GM12801 (cell line): ENCODE results near the gene CEP85.

Source experiments
- TF ChIP-seq, protein P1 (sequence below): IDR thresholded peaks from one replicate; pipeline ENCODE4 v1.5.1; 2011; ENCODE audit warnings: control low read depth; ENCODE audit not compliant: insufficient read length; ENCODE audit errors: extremely low read depth

CEP85 gene

DNA sequence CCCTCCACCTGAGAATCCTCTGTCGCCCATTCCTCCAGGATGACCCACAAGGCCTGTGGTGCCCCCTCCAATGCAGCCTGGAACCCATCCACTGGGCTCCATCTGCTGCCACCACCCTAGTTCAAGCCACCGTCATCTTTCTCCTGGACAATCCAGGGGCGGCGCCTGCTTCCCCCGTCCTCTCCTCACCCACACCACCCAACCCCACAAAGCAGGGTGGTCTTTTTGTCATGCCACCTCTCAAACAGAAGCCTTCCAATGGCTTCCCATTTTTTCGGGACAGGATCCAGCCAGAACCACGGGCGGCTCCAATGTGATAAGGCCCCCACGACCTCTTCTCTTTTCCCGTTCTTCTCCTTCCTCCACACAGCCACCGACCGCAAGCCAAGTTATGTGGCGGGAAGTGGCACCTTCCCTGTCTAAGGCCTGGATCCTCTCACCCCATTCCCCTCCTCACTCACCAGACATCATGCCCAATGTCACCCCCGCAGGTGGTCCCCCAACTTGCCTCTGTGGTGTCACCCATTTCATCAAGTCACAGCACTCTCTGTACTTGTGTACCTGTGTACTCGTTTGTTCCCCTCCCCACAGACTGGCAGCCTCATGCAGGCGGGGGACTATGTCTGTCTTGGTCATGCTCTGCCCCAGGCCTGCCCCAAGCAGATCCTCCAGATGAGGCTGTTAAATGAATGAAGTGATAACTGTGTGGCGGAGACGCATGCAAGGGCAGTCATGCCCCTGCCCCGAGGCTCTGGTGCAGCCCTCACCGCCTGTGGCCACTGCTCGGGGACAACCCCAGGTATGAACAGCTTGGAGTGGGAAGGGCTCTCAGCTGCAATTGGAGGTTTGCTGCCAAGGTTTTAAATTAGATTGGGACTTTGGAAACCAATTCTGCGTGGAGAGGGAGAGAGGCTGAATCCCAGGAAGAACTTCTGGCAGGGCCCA is 61.5 kb downstream of the CEP85 start:
- TF ChIP-seq, protein P1, sequence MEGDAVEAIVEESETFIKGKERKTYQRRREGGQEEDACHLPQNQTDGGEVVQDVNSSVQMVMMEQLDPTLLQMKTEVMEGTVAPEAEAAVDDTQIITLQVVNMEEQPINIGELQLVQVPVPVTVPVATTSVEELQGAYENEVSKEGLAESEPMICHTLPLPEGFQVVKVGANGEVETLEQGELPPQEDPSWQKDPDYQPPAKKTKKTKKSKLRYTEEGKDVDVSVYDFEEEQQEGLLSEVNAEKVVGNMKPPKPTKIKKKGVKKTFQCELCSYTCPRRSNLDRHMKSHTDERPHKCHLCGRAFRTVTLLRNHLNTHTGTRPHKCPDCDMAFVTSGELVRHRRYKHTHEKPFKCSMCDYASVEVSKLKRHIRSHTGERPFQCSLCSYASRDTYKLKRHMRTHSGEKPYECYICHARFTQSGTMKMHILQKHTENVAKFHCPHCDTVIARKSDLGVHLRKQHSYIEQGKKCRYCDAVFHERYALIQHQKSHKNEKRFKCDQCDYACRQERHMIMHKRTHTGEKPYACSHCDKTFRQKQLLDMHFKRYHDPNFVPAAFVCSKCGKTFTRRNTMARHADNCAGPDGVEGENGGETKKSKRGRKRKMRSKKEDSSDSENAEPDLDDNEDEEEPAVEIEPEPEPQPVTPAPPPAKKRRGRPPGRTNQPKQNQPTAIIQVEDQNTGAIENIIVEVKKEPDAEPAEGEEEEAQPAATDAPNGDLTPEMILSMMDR: no peak

DNA sequence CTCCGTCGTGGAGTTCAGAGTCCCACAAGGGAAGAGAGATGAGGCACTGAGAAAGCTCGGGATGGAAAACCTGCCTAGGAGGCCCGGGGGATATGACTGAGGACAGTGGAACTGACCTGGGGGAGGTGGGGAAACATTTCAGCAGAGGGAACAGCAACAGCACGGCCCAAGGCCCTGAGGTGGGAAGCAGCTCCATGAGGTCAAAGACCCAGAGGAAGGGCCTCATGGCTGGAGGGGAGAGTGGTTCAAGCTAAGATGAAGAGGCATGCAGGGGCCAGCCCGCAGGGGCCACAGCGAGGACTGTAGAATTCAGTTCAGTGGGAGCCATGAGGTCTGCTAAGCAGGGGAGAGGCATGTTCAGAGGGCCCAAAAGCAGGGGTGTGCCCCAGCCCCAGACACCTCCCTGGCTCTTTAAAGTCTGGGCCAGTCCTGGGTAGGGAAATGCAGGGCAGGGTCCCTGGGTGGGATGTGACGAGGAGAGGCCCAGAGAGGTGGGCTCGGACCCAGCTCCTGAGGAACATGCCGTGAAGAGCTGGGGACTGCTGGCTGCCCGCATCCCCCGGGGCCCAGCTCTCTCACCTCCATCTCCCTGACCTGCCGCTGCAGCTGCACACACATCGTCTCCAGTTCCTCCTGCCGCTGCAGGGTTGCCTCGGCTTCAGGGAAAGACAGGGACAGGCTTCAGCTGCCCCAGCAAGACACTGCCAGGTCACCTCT is 62.5 kb downstream of the CEP85 start:
- TF ChIP-seq, protein P1: no peak

DNA sequence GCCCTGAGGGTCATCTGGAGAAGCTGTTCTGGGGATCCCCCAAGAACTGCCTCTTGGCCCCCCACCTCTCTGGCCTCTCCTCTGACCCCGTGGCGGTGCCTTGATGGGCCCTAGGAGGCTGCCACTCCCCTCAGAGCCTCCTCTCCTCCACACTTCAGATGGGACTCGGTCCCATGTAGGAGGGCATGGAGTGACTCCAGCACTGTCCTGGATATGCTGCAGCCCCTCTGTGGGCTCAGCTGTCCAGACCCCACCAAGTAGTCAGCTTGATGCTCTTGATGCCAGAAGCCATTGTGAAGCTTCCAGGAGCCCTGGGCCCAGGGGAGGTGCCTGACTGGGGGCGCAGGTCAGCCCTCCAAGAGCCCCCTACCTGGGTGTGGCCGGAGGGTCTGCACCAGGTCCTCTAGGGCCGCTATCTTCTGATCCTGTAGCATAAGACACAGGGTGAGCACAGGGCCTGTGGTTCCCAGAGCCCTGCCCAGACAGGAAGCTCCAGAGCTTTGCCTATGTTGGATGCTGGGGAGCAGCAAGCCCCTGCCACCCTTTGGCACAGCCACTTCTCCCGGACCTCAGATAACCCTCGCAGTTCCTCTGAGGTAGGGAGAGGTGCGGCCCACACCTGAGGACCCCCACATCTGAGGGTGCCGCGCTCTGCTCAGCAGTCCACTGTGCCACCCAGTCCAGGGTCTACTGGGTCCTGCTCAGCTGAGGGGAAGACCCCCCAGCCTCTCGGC is 63.2 kb downstream of the CEP85 start:
- TF ChIP-seq, protein P1: no peak

DNA sequence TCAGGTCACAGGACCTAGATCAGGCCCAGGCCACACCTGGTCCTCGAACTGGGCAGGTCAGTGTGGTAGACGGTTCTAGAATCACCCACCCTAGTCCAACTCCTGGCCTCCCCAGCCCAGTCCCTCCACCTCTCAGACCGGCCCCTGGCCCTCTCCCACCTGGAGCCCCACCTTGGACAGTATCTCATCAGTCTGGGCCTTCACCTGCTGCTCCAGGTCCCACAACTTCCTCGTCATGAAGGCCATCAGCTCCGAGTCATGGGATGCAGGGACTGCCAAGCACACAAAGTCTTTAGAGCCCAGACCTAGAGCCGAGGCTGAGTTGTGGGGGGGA is 63.8 kb downstream of the CEP85 start:
- TF ChIP-seq, protein P1: no peak

DNA sequence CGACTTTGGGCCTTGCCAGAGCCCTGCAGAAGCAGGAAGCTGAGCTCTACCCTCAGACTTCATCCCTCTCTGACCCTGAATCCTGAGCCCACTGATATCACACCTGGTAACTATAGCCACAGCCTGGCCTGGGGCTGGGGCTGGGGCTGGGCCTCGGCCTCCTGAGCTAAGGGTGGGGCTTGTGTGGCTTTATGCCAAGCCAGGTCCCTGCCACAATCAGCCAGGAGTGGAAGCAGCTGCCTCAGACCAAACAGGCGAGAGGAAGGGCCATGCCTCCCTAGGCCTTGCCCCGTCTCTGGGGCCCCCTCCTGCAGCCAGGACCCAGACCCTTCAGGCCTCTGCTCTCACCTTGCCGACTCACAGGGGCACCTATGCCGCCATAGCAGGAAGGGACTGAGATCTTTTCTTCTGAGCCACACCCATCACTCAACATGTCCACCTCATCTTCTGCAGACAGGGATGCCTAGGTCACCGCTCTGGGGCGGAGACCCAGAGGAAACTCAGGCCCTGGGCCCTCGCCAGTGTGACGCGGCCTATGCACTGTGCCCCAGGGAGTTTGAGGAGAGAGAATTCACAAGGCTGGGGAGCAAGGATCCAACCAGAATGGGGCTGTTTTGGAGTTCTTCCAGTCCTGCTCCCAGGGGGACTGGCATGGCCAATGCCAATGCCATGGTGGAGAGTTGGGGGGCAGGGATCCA is 66.7 kb downstream of the CEP85 start:
- TF ChIP-seq, protein P1: no peak

DNA sequence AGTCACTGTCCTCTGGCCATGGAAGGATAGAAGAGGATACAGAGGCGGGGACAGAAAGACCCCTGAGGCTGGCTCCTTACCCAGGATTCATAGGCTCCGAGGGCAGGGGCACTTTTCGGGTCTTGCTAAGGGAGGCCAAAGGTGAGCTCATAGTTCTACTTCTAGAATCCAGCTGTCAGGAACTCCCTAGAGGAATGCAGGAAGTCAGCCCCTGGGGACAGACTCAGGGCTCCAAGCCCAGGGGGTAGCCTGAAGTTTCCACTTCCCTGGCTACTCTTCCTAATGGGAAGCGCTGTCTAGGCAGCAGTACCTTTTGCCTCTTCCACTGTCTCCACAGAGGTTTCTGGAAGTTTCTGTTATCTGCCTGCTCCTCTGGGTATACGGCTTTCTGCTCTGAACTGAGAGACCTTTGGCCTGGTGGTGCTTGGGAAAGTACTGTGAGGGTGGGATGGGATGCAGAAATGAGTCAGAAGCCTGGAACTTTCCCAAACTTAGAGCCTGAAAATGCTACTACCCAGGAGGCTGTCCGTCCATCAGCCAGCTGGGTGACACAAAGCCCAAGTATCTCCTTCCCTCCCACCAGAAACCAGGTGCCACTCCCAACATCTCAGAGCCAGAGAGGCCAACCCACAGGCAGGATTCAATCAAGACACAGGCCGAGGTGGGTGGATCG is 68.9 kb downstream of the CEP85 start:
- TF ChIP-seq, protein P1: no peak
